Measurements from ENCODE around the gene VPS13D. TPM values are rescaled to one million over a fixed set of nuclear protein-coding genes. Genes with fewer than 3 reads are reported as not detected.

VPS13D gene
- total and polyA plus RNA-seq, 2 experiments from 2014 or later: 9.7 to 35.7 TPM

GRCh38 chr1:12327566-12327965, 97.7 kb downstream of the VPS13D start:
- no peak overlapping the region for H3K27ac ChIP-seq
- H3K9me3 ChIP-seq (ENCODE audit: low read depth): no peaks in the 10 kb centered on the region
- H3K27me3 ChIP-seq: no peaks in the 10 kb centered on the region
- peaks cover 15% of the 10 kb centered on the region for H3K36me3 ChIP-seq
- TF ChIP-seq, protein P1, sequence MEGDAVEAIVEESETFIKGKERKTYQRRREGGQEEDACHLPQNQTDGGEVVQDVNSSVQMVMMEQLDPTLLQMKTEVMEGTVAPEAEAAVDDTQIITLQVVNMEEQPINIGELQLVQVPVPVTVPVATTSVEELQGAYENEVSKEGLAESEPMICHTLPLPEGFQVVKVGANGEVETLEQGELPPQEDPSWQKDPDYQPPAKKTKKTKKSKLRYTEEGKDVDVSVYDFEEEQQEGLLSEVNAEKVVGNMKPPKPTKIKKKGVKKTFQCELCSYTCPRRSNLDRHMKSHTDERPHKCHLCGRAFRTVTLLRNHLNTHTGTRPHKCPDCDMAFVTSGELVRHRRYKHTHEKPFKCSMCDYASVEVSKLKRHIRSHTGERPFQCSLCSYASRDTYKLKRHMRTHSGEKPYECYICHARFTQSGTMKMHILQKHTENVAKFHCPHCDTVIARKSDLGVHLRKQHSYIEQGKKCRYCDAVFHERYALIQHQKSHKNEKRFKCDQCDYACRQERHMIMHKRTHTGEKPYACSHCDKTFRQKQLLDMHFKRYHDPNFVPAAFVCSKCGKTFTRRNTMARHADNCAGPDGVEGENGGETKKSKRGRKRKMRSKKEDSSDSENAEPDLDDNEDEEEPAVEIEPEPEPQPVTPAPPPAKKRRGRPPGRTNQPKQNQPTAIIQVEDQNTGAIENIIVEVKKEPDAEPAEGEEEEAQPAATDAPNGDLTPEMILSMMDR (IDR thresholded peaks at IDR 0.05; ENCODE audit: low read depth, low read length): no peak
- DNase-seq (ENCODE audit: low read depth in 1 of 2, low spot score in 1 of 2): no peak
- no peak overlapping the region for H3K4me3 ChIP-seq
- no peaks in the 10 kb centered on the region for H3K4me1 ChIP-seq (ENCODE audit: low read depth)

GRCh38 chr1:12333036-12333785, 103.4 kb downstream of the VPS13D start:
- H3K9me3 ChIP-seq (ENCODE audit: low read depth): no peaks in the 10 kb centered on the region
- peak in 1 of 2 donors; percentile 31 for DNase-seq (ENCODE audit: low read depth in 1 of 2, low spot score in 1 of 2)
- H3K4me3 ChIP-seq: no peak overlapping the region
- no peak overlapping the region for H3K27ac ChIP-seq
- H3K4me1 ChIP-seq (ENCODE audit: low read depth): peaks cover 22% of the 10 kb centered on the region
- H3K36me3 ChIP-seq: peaks cover 6% of the 10 kb centered on the region
- TF ChIP-seq, protein P1 (IDR thresholded peaks at IDR 0.05; ENCODE audit: low read depth, low read length): no peak
- no peaks in the 10 kb centered on the region for H3K27me3 ChIP-seq

- Histone ChIP-seq H3K9me3 (ENCODE audit: low read depth) (no peaks in the 10 kb centered on the region), H3K4me1 (ENCODE audit: low read depth) (peaks cover 39% of the 10 kb centered on the region), H3K36me3 (peaks cover 3% of the 10 kb centered on the region), H3K4me3 (no peak overlapping the region), H3K27me3 (no peaks in the 10 kb centered on the region), H3K27ac (no peak overlapping the region)
- TF ChIP-seq, protein P1 (IDR thresholded peaks at IDR 0.05; ENCODE audit: low read depth, low read length): no peak
- DNase-seq (ENCODE audit: low read depth in 1 of 2, low spot score in 1 of 2): no peak
Observed at GRCh38 chr1:12335815-12336214, 106.0 kb downstream of the VPS13D start.

GRCh38 chr1:12336413-12336812, 106.6 kb downstream of the VPS13D start:
- Histone ChIP-seq H3K9me3 (ENCODE audit: low read depth) (no peaks in the 10 kb centered on the region), H3K27ac (no peak overlapping the region), H3K4me3 (no peak overlapping the region), H3K4me1 (ENCODE audit: low read depth) (peaks cover 44% of the 10 kb centered on the region), H3K27me3 (no peaks in the 10 kb centered on the region), H3K36me3 (peaks cover 3% of the 10 kb centered on the region)
- TF ChIP-seq, protein P1 (IDR thresholded peaks at IDR 0.05; ENCODE audit: low read depth, low read length): no peak
- DNase-seq (ENCODE audit: low read depth in 1 of 2, low spot score in 1 of 2): peak; percentile 12 to 58

DNA sequence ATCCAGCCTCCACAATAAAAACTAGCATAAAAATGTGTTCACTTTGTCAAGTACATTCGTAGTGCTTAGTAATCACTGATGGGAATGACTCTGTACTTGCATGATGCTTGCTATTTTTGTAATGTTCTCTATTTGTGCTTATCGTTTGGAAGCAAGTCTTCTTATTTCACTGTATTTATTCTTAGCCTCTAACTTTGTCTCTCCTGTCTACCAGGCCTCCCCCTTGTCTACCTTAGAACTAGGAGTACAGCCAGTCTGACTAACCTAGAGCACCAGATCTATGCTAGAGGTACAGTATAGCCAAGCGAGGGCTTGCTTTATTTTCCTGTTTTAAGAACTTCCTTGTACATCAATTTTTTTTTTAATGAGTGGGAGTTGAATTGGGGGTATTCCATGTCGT, 108.2 kb downstream of the VPS13D start:
- Histone ChIP-seq H3K27ac (no peak overlapping the region), H3K36me3 (no peaks in the 10 kb centered on the region), H3K4me1 (ENCODE audit: low read depth) (peaks cover 57% of the 10 kb centered on the region), H3K27me3 (no peaks in the 10 kb centered on the region), H3K9me3 (ENCODE audit: low read depth) (no peaks in the 10 kb centered on the region), H3K4me3 (no peak overlapping the region)
- TF ChIP-seq, protein P1 (IDR thresholded peaks at IDR 0.05; ENCODE audit: low read depth, low read length): no peak
- DNase-seq (ENCODE audit: low read depth in 1 of 2, low spot score in 1 of 2): no peak
